Measurements from ENCODE around the gene ATP5PB.

ATP5PB gene

GRCh38 chr1:111509997-111510375 is 60.7 kb downstream of the ATP5PB start:
- no peak overlapping the region for H3K4me3 ChIP-seq (ENCODE audit: low read depth, low read length)
- TF ChIP-seq, protein P1, sequence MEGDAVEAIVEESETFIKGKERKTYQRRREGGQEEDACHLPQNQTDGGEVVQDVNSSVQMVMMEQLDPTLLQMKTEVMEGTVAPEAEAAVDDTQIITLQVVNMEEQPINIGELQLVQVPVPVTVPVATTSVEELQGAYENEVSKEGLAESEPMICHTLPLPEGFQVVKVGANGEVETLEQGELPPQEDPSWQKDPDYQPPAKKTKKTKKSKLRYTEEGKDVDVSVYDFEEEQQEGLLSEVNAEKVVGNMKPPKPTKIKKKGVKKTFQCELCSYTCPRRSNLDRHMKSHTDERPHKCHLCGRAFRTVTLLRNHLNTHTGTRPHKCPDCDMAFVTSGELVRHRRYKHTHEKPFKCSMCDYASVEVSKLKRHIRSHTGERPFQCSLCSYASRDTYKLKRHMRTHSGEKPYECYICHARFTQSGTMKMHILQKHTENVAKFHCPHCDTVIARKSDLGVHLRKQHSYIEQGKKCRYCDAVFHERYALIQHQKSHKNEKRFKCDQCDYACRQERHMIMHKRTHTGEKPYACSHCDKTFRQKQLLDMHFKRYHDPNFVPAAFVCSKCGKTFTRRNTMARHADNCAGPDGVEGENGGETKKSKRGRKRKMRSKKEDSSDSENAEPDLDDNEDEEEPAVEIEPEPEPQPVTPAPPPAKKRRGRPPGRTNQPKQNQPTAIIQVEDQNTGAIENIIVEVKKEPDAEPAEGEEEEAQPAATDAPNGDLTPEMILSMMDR (IDR thresholded peaks at IDR 0.05; ENCODE audit: low read depth, low read length, missing control alignments), result no peak
- no peak for DNase-seq (ENCODE audit: low read depth)

GRCh38 chr1:111511370-111511769 is 62.1 kb downstream of the ATP5PB start:
- no peak overlapping the region for H3K4me3 ChIP-seq (ENCODE audit: low read depth, low read length)
- no peak for DNase-seq (ENCODE audit: low read depth)
- TF ChIP-seq, protein P1 (IDR thresholded peaks at IDR 0.05; ENCODE audit: low read depth, low read length, missing control alignments), result no peak
